Mesenchymal stem cell (in vitro differentiated cells and primary cell): ENCODE data around the gene CHST14.

ENCODE experiments used
- DNase-seq: peaks from one replicate; pipeline ENCODE4 v3.0.0-alpha.2; 2013
- H2AFZ ChIP-seq: one replicate; pipeline ENCODE4 v1.6.1; 2013; ENCODE audit warnings: low read depth, mild to moderate bottlenecking, control low read depth, inconsistent platforms, low read length, moderate library complexity
- H2AK5ac ChIP-seq: 2 replicates; pipeline ENCODE4 v1.6.1; 2013; ENCODE audit warnings: low read length, moderate library complexity, mild to moderate bottlenecking, inconsistent platforms; ENCODE audit not compliant: severe bottlenecking
- H2BK120ac ChIP-seq: one replicate; pipeline ENCODE4 v1.6.1; 2013; ENCODE audit warnings: low read depth, mild to moderate bottlenecking, inconsistent platforms, low read length, moderate library complexity
- H2BK12ac ChIP-seq, 2 experiments: one replicate each; pipeline ENCODE4 v1.6.1; 2013; ENCODE audit warnings: inconsistent platforms in 2 of 2, low read length in 2 of 2, mild to moderate bottlenecking in 2 of 2, moderate library complexity in 2 of 2, control low read depth in 1 of 2
- H2BK15ac ChIP-seq: one replicate; pipeline ENCODE4 v1.6.1; 2013; ENCODE audit warnings: mild to moderate bottlenecking, low read depth, inconsistent platforms; ENCODE audit not compliant: poor library complexity, severe bottlenecking
- H2BK5ac ChIP-seq: 2 replicates; pipeline ENCODE4 v1.6.1; 2013; ENCODE audit warnings: low read depth, mild to moderate bottlenecking, low read length, control low read depth, inconsistent platforms; ENCODE audit not compliant: poor library complexity, severe bottlenecking
- H3K14ac ChIP-seq, 2 experiments: one replicate each; pipeline ENCODE4 v1.6.1; 2013; ENCODE audit warnings: inconsistent platforms in 2 of 2, low read length in 2 of 2, control low read depth in 1 of 2, mild to moderate bottlenecking in 1 of 2, moderate library complexity in 1 of 2
- H3K18ac ChIP-seq, 2 experiments: one replicate each; pipeline ENCODE4 v1.6.1; 2013; ENCODE audit warnings: inconsistent platforms in 2 of 2, low read length in 2 of 2, control low read depth in 1 of 2, low read depth in 1 of 2, mild to moderate bottlenecking in 1 of 2
- H3K23ac ChIP-seq, 2 experiments: one replicate each; pipeline ENCODE4 v1.6.1; 2013; ENCODE audit warnings: inconsistent platforms in 2 of 2, low read length in 2 of 2, mild to moderate bottlenecking in 2 of 2, moderate library complexity in 2 of 2, control low read depth in 1 of 2
- H3K27ac ChIP-seq: 2 replicates; pipeline ENCODE4 v1.5.1; 2013; ENCODE audit warnings: mild to moderate bottlenecking, moderate library complexity, low read length, control low read depth, inconsistent platforms; ENCODE audit not compliant: poor library complexity, severe bottlenecking
- H3K27me3 ChIP-seq, 2 experiments: 2 replicates each; pipeline versions ENCODE4 v1.6.1 to v1.7.0; 2013; ENCODE audit warnings: low read length in 2 of 2, mild to moderate bottlenecking in 2 of 2, moderate library complexity in 2 of 2, control low read depth in 1 of 2, inconsistent platforms in 1 of 2; ENCODE audit not compliant: control insufficient read depth in 1 of 2, insufficient read depth in 1 of 2
- H3K36me3 ChIP-seq, 2 experiments: 2 replicates each; pipeline versions ENCODE4 v1.6.1 to v1.7.0; 2013; ENCODE audit warnings: low read length in 2 of 2, control low read depth in 1 of 2, inconsistent platforms in 1 of 2, low read depth in 1 of 2, mild to moderate bottlenecking in 1 of 2; ENCODE audit not compliant: insufficient read depth in 2 of 2, control insufficient read depth in 1 of 2
- H3K4ac ChIP-seq, 2 experiments: one replicate each; pipeline ENCODE4 v1.6.1; 2013; ENCODE audit warnings: inconsistent platforms in 2 of 2, low read length in 2 of 2, mild to moderate bottlenecking in 2 of 2, moderate library complexity in 2 of 2, control low read depth in 1 of 2, low read depth in 1 of 2
- H3K4me1 ChIP-seq: 2 replicates; pipeline ENCODE4 v1.6.1; 2013; ENCODE audit warnings: low read depth, low read length, control low read depth; ENCODE audit not compliant: control insufficient read depth, insufficient read depth
- H3K4me2 ChIP-seq: 2 replicates; pipeline ENCODE4 v1.6.1; 2013; ENCODE audit warnings: low read length, mild to moderate bottlenecking, inconsistent platforms; ENCODE audit not compliant: poor library complexity, severe bottlenecking
- H3K4me3 ChIP-seq, 2 experiments: 2 replicates each; pipeline versions ENCODE4 v1.5.1 to v1.7.0; 2013; ENCODE audit warnings: low read length in 2 of 2, mild to moderate bottlenecking in 2 of 2, control low read depth in 1 of 2, low read depth in 1 of 2; ENCODE audit not compliant: insufficient read depth in 1 of 2
- H3K79me1 ChIP-seq: replicated peaks from 2 replicates; pipeline ENCODE4 v1.6.1; 2013; ENCODE audit warnings: mild to moderate bottlenecking, control low read depth, low read length, inconsistent platforms; ENCODE audit not compliant: poor library complexity, severe bottlenecking
- H3K9ac ChIP-seq: 2 replicates; pipeline ENCODE4 v1.7.0; 2013; ENCODE audit warnings: mild to moderate bottlenecking, low read length, moderate library complexity
- H3K9me3 ChIP-seq: 2 replicates; pipeline ENCODE4 v1.7.0; 2013; ENCODE audit warnings: mild to moderate bottlenecking, low read length; ENCODE audit not compliant: control insufficient read depth
- H4K8ac ChIP-seq: one replicate; pipeline ENCODE4 v1.6.1; 2013; ENCODE audit warnings: inconsistent platforms, mild to moderate bottlenecking, low read length, moderate library complexity
- H4K91ac ChIP-seq: one replicate; pipeline ENCODE4 v1.6.1; 2013; ENCODE audit warnings: mild to moderate bottlenecking, low read length, inconsistent platforms
- WGBS: methylation state at CpG from one replicate; pipeline ENCODE4 v1.1.7; 2013; ENCODE audit warnings: mixed read lengths; 5-methylcytosine and 5-hydroxymethylcytosine counted together

CHST14 gene

GRCh38 chr15:40430271-40430805 is 40.4 kb upstream of the CHST14 start:
- no peak overlapping the region for H4K91ac ChIP-seq
- H3K23ac ChIP-seq = no peak overlapping the region
- H2AFZ ChIP-seq = no peak overlapping the region
- H2AK5ac ChIP-seq = no peak overlapping the region
- H3K4me3 ChIP-seq = peak overlapping the region in 1 of 2 experiments; percentile 1
- no peak overlapping the region for H3K18ac ChIP-seq
- no peak overlapping the region for H2BK120ac ChIP-seq
- H3K4me2 ChIP-seq = no peak overlapping the region
- H3K79me1 ChIP-seq = no peaks in the 10 kb centered on the region
- H3K9me3 ChIP-seq = no peaks in the 10 kb centered on the region
- H2BK15ac ChIP-seq = no peak overlapping the region
- peaks cover 26 to 58% of the 10 kb centered on the region in 2 experiments for H3K27me3 ChIP-seq
- no peak overlapping the region for H3K27ac ChIP-seq
- WGBS = 45% methylated on average over 10 of the region's 10 CpGs
- H3K4me1 ChIP-seq = no peaks in the 10 kb centered on the region
- H2BK12ac ChIP-seq = no peak overlapping the region
- DNase-seq = no peak
- H3K14ac ChIP-seq = no peak overlapping the region
- H2BK5ac ChIP-seq = no peak overlapping the region
- no peaks in the 10 kb centered on the region for H3K36me3 ChIP-seq
- peak overlapping the region; percentile 29 for H4K8ac ChIP-seq
- H3K9ac ChIP-seq = peak overlapping the region; percentile 25
- H3K4ac ChIP-seq = no peak overlapping the region

GRCh38 chr15:40435023-40435709 is 35.6 kb upstream of the CHST14 start:
- no peak overlapping the region for H2BK12ac ChIP-seq
- no peak overlapping the region for H3K27ac ChIP-seq

GRCh38 chr15:40435710-40436089 is 35.1 kb upstream of the CHST14 start:
- H3K4me3 ChIP-seq = peak overlapping the region in 1 of 2 experiments; percentile 50
- peak overlapping the region; percentile 87 for H3K4me2 ChIP-seq
- no peaks in the 10 kb centered on the region for H3K79me1 ChIP-seq
- H3K9me3 ChIP-seq = no peaks in the 10 kb centered on the region
- peaks cover 65 to 66% of the 10 kb centered on the region in 2 experiments for H3K27me3 ChIP-seq
- H4K91ac ChIP-seq = no peak overlapping the region
- H2BK5ac ChIP-seq = no peak overlapping the region
- H2BK12ac ChIP-seq = no peak overlapping the region
- H3K18ac ChIP-seq = no peak overlapping the region
- no peak overlapping the region for H3K4ac ChIP-seq
- H2AFZ ChIP-seq = no peak overlapping the region
- H2BK15ac ChIP-seq = no peak overlapping the region
- H2AK5ac ChIP-seq = no peak overlapping the region
- no peaks in the 10 kb centered on the region for H3K36me3 ChIP-seq
- DNase-seq = no peak
- no peak overlapping the region for H3K27ac ChIP-seq
- 9% methylated on average over 9 of the region's 15 CpGs for WGBS
- H4K8ac ChIP-seq = peak overlapping the region; percentile 83
- H3K9ac ChIP-seq = no peak overlapping the region
- H3K4me1 ChIP-seq = peaks cover 27% of the 10 kb centered on the region
- peak overlapping the region in 1 of 2 experiments; percentile 46 for H3K23ac ChIP-seq
- H3K14ac ChIP-seq = no peak overlapping the region
- no peak overlapping the region for H2BK120ac ChIP-seq

More at GRCh38 chr15:40435023-40435709, 35.6 kb upstream of the CHST14 start:
- Histone ChIP-seq H4K8ac (no peak overlapping the region), H2BK5ac (no peak overlapping the region), H3K4me2 (no peak overlapping the region), H3K36me3 (no peaks in the 10 kb centered on the region), H3K27me3 (peaks cover 66 to 70% of the 10 kb centered on the region in 2 experiments), H2AFZ (no peak overlapping the region), H3K4me1 (peaks cover 27% of the 10 kb centered on the region), H3K9me3 (no peaks in the 10 kb centered on the region), H3K18ac (no peak overlapping the region), H3K9ac (no peak overlapping the region), H3K4ac (no peak overlapping the region), H3K23ac (no peak overlapping the region), H4K91ac (no peak overlapping the region), H2BK15ac (no peak overlapping the region), H3K4me3 (no peak overlapping the region), H3K79me1 (no peaks in the 10 kb centered on the region), H2BK120ac (no peak overlapping the region), H3K14ac (no peak overlapping the region), H2AK5ac (no peak overlapping the region)
- no peak for DNase-seq
- WGBS = 20% methylated on average over 19 of the region's 20 CpGs

GRCh38 chr15:40436116-40436891 is 34.5 kb upstream of the CHST14 start:
- DNase-seq = no peak
- H3K27me3 ChIP-seq = peaks cover 64 to 66% of the 10 kb centered on the region in 2 experiments
- H2BK15ac ChIP-seq = no peak overlapping the region
- H2AK5ac ChIP-seq = no peak overlapping the region
- 3% methylated on average over 22 of the region's 39 CpGs for WGBS
- H4K8ac ChIP-seq = peak overlapping the region; percentile 83
- no peak overlapping the region for H3K4ac ChIP-seq
- peak overlapping the region; percentile 87 for H3K4me2 ChIP-seq
- H3K79me1 ChIP-seq = no peaks in the 10 kb centered on the region
- peak overlapping the region in 1 of 2 experiments; percentile 2 for H2BK12ac ChIP-seq
- no peaks in the 10 kb centered on the region for H3K36me3 ChIP-seq
- peak overlapping the region; percentile 74 for H2BK120ac ChIP-seq
- peak overlapping the region; percentile 54 for H4K91ac ChIP-seq
- no peaks in the 10 kb centered on the region for H3K9me3 ChIP-seq
- H3K4me1 ChIP-seq = peaks cover 27% of the 10 kb centered on the region
- H3K4me3 ChIP-seq = peak overlapping the region; percentile 50 to 70
- peak overlapping the region; percentile 29 for H3K9ac ChIP-seq
- peak overlapping the region in 1 of 2 experiments; percentile 3 for H3K14ac ChIP-seq
- H2BK5ac ChIP-seq = no peak overlapping the region
- H3K27ac ChIP-seq = no peak overlapping the region
- peak overlapping the region; percentile 5 to 67 for H3K18ac ChIP-seq
- H3K23ac ChIP-seq = no peak overlapping the region
- H2AFZ ChIP-seq = peak overlapping the region; percentile 57
